ENCODE data around the gene RAB42.

The RAB42 gene

GRCh38 chr1:28591708-28592320 lies at the start of gene RAB42:
Gene RAB42 (plus strand): TSS chr1:28592265. CDS start chr1:28592512, 247 bp downstream.
- TF ChIP-seq FOXM1 (IDR thresholded peaks at IDR 0.05; ENCODE audit: borderline replicate concordance, low read depth) = no peak
- no peak for TF ChIP-seq EGR1 (IDR thresholded peaks at IDR 0.05)
- TF ChIP-seq TEAD4 (IDR thresholded peaks at IDR 0.05) = no peak
- no peak for TF ChIP-seq NFIC (IDR thresholded peaks at IDR 0.05)
- no peak for TF ChIP-seq MAX (IDR thresholded peaks at IDR 0.05)
- TF ChIP-seq YY1 (IDR thresholded peaks at IDR 0.05; ENCODE audit: low read depth) = no peak
- TF ChIP-seq CREB1 (IDR thresholded peaks at IDR 0.05; ENCODE audit: low read depth) = no peak
- TF ChIP-seq RAD21 (IDR thresholded peaks at IDR 0.05; ENCODE audit: low read depth) = no peak
- TF ChIP-seq REST (IDR thresholded peaks at IDR 0.05; ENCODE audit: low read depth) = no peak

GRCh38 chr1:28545246-28545628 lies 46.8 kb upstream of the RAB42 start:
- no peak for TF ChIP-seq FOXM1 (IDR thresholded peaks at IDR 0.05; ENCODE audit: borderline replicate concordance, low read depth)
- no peak for TF ChIP-seq TEAD4 (IDR thresholded peaks at IDR 0.05)
- no peak for TF ChIP-seq EP300 (IDR thresholded peaks at IDR 0.05; ENCODE audit: borderline replicate concordance)
- TF ChIP-seq RAD21 (IDR thresholded peaks at IDR 0.05; ENCODE audit: low read depth) = no peak
- TF ChIP-seq TCF12 (IDR thresholded peaks at IDR 0.05; ENCODE audit: low read depth) = no peak
- TF ChIP-seq CEBPB (IDR thresholded peaks at IDR 0.05) = no peak
- no peak for TF ChIP-seq ZBTB7A (IDR thresholded peaks at IDR 0.05; ENCODE audit: low read depth)
- no peak for TF ChIP-seq REST (IDR thresholded peaks at IDR 0.05; ENCODE audit: low read depth)

- TF ChIP-seq RAD21 (IDR thresholded peaks at IDR 0.05; ENCODE audit: low read depth) = no peak
- TF ChIP-seq NFIC (IDR thresholded peaks at IDR 0.05) = no peak
- no peak for TF ChIP-seq YY1 (IDR thresholded peaks at IDR 0.05; ENCODE audit: low read depth)
- TF ChIP-seq MAX (IDR thresholded peaks at IDR 0.05) = no peak
- TF ChIP-seq TCF12 (IDR thresholded peaks at IDR 0.05; ENCODE audit: low read depth) = no peak
- no peak for TF ChIP-seq TAF1 (IDR thresholded peaks at IDR 0.05; ENCODE audit: low read depth)
- no peak for TF ChIP-seq REST (IDR thresholded peaks at IDR 0.05; ENCODE audit: low read depth)
- no peak for TF ChIP-seq CREB1 (IDR thresholded peaks at IDR 0.05; ENCODE audit: low read depth)
- TF ChIP-seq CEBPB (IDR thresholded peaks at IDR 0.05) = no peak
- TF ChIP-seq EGR1 (IDR thresholded peaks at IDR 0.05) = no peak
- no peak for TF ChIP-seq USF1 (IDR thresholded peaks at IDR 0.05)
- no peak for TF ChIP-seq TEAD4 (IDR thresholded peaks at IDR 0.05)
- TF ChIP-seq EP300 (IDR thresholded peaks at IDR 0.05; ENCODE audit: borderline replicate concordance) = no peak
- no peak for TF ChIP-seq FOXM1 (IDR thresholded peaks at IDR 0.05; ENCODE audit: borderline replicate concordance, low read depth)
- TF ChIP-seq ZBTB7A (IDR thresholded peaks at IDR 0.05; ENCODE audit: low read depth) = no peak
These were observed 43.7 kb upstream of the RAB42 start for GRCh38 chr1:28548318-28548717.

- no peak for TF ChIP-seq REST (IDR thresholded peaks at IDR 0.05; ENCODE audit: low read depth)
- TF ChIP-seq RAD21 (IDR thresholded peaks at IDR 0.05; ENCODE audit: low read depth) = no peak
- TF ChIP-seq TAF1 (IDR thresholded peaks at IDR 0.05; ENCODE audit: low read depth) = no peak
- TF ChIP-seq CEBPB (IDR thresholded peaks at IDR 0.05) = no peak
- no peak for TF ChIP-seq TEAD4 (IDR thresholded peaks at IDR 0.05)
- no peak for TF ChIP-seq YY1 (IDR thresholded peaks at IDR 0.05; ENCODE audit: low read depth)
- TF ChIP-seq EP300 (IDR thresholded peaks at IDR 0.05; ENCODE audit: borderline replicate concordance) = no peak
- TF ChIP-seq CREB1 (IDR thresholded peaks at IDR 0.05; ENCODE audit: low read depth) = no peak
- TF ChIP-seq EGR1 (IDR thresholded peaks at IDR 0.05) = no peak
These were observed 40.7 kb upstream of the RAB42 start for GRCh38 chr1:28551381-28551780.
